DOHH2 (cell line): ENCODE data around the gene CD200.

Experiments
- H3F3A ChIP-seq: fragments of 200-600 bp; sonication (generic), shearing (Covaris generic); 2 replicates; pipeline ENCODE4 v1.6.0; 2016; ENCODE audit warnings: antibody characterized with exemption, mild to moderate bottlenecking; ENCODE audit not compliant: control insufficient read depth, insufficient read depth
- H3K27ac ChIP-seq: fragments of 200-600 bp; sonication (generic); 2 replicates; pipeline ENCODE4 v1.5.1; 2014; ENCODE audit warnings: low read depth, mild to moderate bottlenecking, low read length, moderate library complexity
- H3K27me3 ChIP-seq: fragments of 200-600 bp; sonication (generic); 2 replicates; pipeline ENCODE4 v1.6.1; 2014; ENCODE audit warnings: mild to moderate bottlenecking, low read length, mixed read lengths; ENCODE audit not compliant: control insufficient read depth
- H3K36me3 ChIP-seq: fragments of 200-600 bp; sonication (generic); 2 replicates; pipeline ENCODE4 v1.6.1; 2014; ENCODE audit warnings: mild to moderate bottlenecking, low read length, moderate library complexity, mixed read lengths; ENCODE audit not compliant: control insufficient read depth
- H3K4me1 ChIP-seq: fragments of 200-600 bp; sonication (generic); 2 replicates; pipeline ENCODE4 v1.6.1; 2014; ENCODE audit warnings: mild to moderate bottlenecking, low read length, mixed read lengths; ENCODE audit not compliant: control insufficient read depth
- H3K4me2 ChIP-seq: fragments of 200-600 bp; sonication (generic); 2 replicates; pipeline ENCODE4 v1.6.0; 2014; ENCODE audit warnings: mild to moderate bottlenecking, low read length, moderate library complexity
- H3K4me3 ChIP-seq: fragments of 200-600 bp; sonication (generic); 2 replicates; pipeline ENCODE4 v1.5.1; 2014; ENCODE audit warnings: mild to moderate bottlenecking, low read length, mixed read lengths
- H3K79me2 ChIP-seq: fragments of 200-600 bp; sonication (generic); 2 replicates; pipeline ENCODE4 v1.6.1; 2014; ENCODE audit warnings: mild to moderate bottlenecking, low read length, mixed read lengths; ENCODE audit not compliant: control insufficient read depth
- H3K9me2 ChIP-seq: fragments of 200-600 bp; sonication (generic); replicated peaks from 2 replicates; pipeline ENCODE4 v1.6.1; 2014; ENCODE audit warnings: mild to moderate bottlenecking, low read length, mixed read lengths; ENCODE audit not compliant: control insufficient read depth
- H3K9me3 ChIP-seq: fragments of 200-600 bp; sonication (generic); 2 replicates; pipeline ENCODE4 v1.6.1; 2014; ENCODE audit warnings: antibody characterized with exemption, low read length, mixed read lengths; ENCODE audit not compliant: control insufficient read depth, insufficient read depth
- H4K20me1 ChIP-seq: fragments of 200-600 bp; sonication (generic); 2 replicates; pipeline ENCODE4 v1.6.0; 2014; ENCODE audit warnings: low read depth, mild to moderate bottlenecking, antibody characterized with exemption, low read length, moderate library complexity; ENCODE audit not compliant: control insufficient read depth, insufficient read depth
- CTCF ChIP-seq: fragments of 200-600 bp; sonication (generic); IDR thresholded peaks from one replicate; pipeline ENCODE4 v1.5.1; 2014; ENCODE audit warnings: antibody characterized with exemption, mild to moderate bottlenecking, low read depth, low read length; ENCODE audit not compliant: poor library complexity, severe bottlenecking
- EZH2phosphoT487 ChIP-seq: fragments of 200-600 bp; sonication (generic); IDR thresholded peaks from 2 replicates; pipeline ENCODE4 v1.6.1; 2017; ENCODE audit warnings: borderline replicate concordance, mild to moderate bottlenecking, antibody characterized with exemption, low read length, moderate library complexity, mixed read lengths

CD200 gene

GRCh38 chr3:112373476-112373875, 40.5 kb downstream of the CD200 start:
- Histone ChIP-seq H3K9me3 (no peaks in the 10 kb centered on the region), H3K79me2 (no peaks in the 10 kb centered on the region), H3K27me3 (no peaks in the 10 kb centered on the region), H3F3A (no peaks in the 10 kb centered on the region), H4K20me1 (no peaks in the 10 kb centered on the region), H3K4me1 (0 out of 2 replicates have a peak, but pooled peaks cover 5% of the 10 kb centered on the region), H3K27ac (no peak overlapping the region), H3K4me2 (no peak overlapping the region), H3K36me3 (no peaks in the 10 kb centered on the region), H3K4me3 (no peak overlapping the region), H3K9me2 (no peaks in the 10 kb centered on the region)
- no peak for TF ChIP-seq EZH2phosphoT487
- no peak for TF ChIP-seq CTCF

- Histone ChIP-seq H3K4me3 (no peak overlapping the region), H3K27ac (no peak overlapping the region), H3K4me2 (no peak overlapping the region), H3K4me1 (0 out of 2 replicates have a peak, but pooled peaks cover 5% of the 10 kb centered on the region), H3K9me3 (no peaks in the 10 kb centered on the region), H3K79me2 (no peaks in the 10 kb centered on the region), H4K20me1 (no peaks in the 10 kb centered on the region), H3F3A (no peaks in the 10 kb centered on the region), H3K27me3 (no peaks in the 10 kb centered on the region), H3K36me3 (no peaks in the 10 kb centered on the region), H3K9me2 (no peaks in the 10 kb centered on the region)
- no peak for TF ChIP-seq CTCF
- no peak for TF ChIP-seq EZH2phosphoT487
Measured at GRCh38 chr3:112373924-112374323, 41.0 kb downstream of the CD200 start.

GRCh38 chr3:112374333-112374734, 41.4 kb downstream of the CD200 start:
- no peaks in the 10 kb centered on the region for H3K36me3 ChIP-seq
- H3F3A ChIP-seq, result no peaks in the 10 kb centered on the region
- H3K9me2 ChIP-seq, result no peaks in the 10 kb centered on the region
- no peaks in the 10 kb centered on the region for H3K27me3 ChIP-seq
- no peaks in the 10 kb centered on the region for H3K79me2 ChIP-seq
- TF ChIP-seq EZH2phosphoT487 (no peak), CTCF (no peak)
- H3K4me3 ChIP-seq, result no peak overlapping the region
- no peak overlapping the region for H3K27ac ChIP-seq
- H3K4me2 ChIP-seq, result no peak overlapping the region
- no peaks in the 10 kb centered on the region for H4K20me1 ChIP-seq
- H3K9me3 ChIP-seq, result no peaks in the 10 kb centered on the region
- 0 out of 2 replicates have a peak, but pooled peaks cover 5% of the 10 kb centered on the region for H3K4me1 ChIP-seq

GRCh38 chr3:112375117-112375516, 42.2 kb downstream of the CD200 start:
- Histone ChIP-seq H3K9me2 (no peaks in the 10 kb centered on the region), H3K27me3 (no peaks in the 10 kb centered on the region), H3K9me3 (no peaks in the 10 kb centered on the region), H3K4me2 (no peak overlapping the region), H3K4me1 (0 out of 2 replicates have a peak, but pooled peaks cover 5% of the 10 kb centered on the region), H3K4me3 (no peak overlapping the region), H3F3A (no peaks in the 10 kb centered on the region), H3K36me3 (no peaks in the 10 kb centered on the region), H3K79me2 (no peaks in the 10 kb centered on the region), H3K27ac (no peak overlapping the region), H4K20me1 (no peaks in the 10 kb centered on the region)
- no peak for TF ChIP-seq CTCF
- TF ChIP-seq EZH2phosphoT487, result no peak
